ENCODE data around the gene SLC25A21.

Gene SLC25A21

GRCh38 chr14:36879558-36879957 is 292.8 kb downstream of the SLC25A21 start:
- no peaks in the 10 kb centered on the region for H3K79me2 ChIP-seq (ENCODE audit: insufficient read depth, low read length)
- no peaks in the 10 kb centered on the region for H3K36me3 ChIP-seq (ENCODE audit: low read length)
- no peaks in the 10 kb centered on the region for H3K9me2 ChIP-seq (replicated peaks; ENCODE audit: insufficient read depth, low read length)
- H3K27ac ChIP-seq (ENCODE audit: low read depth, low read length) = no peak overlapping the region
- H3K9me3 ChIP-seq (ENCODE audit: insufficient read depth, low read length) = no peaks in the 10 kb centered on the region
- H2AFZ ChIP-seq (ENCODE audit: low read depth, low read length, severe bottlenecking) = no peak overlapping the region
- no peak overlapping the region for H3K9ac ChIP-seq (ENCODE audit: low read length)
- H3K4me2 ChIP-seq (ENCODE audit: low read depth, low read length, poor library complexity, severe bottlenecking) = no peak overlapping the region
- H3F3A ChIP-seq (ENCODE audit: insufficient read depth) = no peaks in the 10 kb centered on the region
- no peak overlapping the region for H3K4me3 ChIP-seq (ENCODE audit: insufficient read depth, low read length, poor library complexity, severe bottlenecking)
- TF ChIP-seq, protein P1, sequence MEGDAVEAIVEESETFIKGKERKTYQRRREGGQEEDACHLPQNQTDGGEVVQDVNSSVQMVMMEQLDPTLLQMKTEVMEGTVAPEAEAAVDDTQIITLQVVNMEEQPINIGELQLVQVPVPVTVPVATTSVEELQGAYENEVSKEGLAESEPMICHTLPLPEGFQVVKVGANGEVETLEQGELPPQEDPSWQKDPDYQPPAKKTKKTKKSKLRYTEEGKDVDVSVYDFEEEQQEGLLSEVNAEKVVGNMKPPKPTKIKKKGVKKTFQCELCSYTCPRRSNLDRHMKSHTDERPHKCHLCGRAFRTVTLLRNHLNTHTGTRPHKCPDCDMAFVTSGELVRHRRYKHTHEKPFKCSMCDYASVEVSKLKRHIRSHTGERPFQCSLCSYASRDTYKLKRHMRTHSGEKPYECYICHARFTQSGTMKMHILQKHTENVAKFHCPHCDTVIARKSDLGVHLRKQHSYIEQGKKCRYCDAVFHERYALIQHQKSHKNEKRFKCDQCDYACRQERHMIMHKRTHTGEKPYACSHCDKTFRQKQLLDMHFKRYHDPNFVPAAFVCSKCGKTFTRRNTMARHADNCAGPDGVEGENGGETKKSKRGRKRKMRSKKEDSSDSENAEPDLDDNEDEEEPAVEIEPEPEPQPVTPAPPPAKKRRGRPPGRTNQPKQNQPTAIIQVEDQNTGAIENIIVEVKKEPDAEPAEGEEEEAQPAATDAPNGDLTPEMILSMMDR (IDR thresholded peaks at IDR 0.05; ENCODE audit: insufficient read depth, low read length, poor library complexity, severe bottlenecking) = no peak
- no peaks in the 10 kb centered on the region for H3K27me3 ChIP-seq (ENCODE audit: low read length)
- no peaks in the 10 kb centered on the region for H4K20me1 ChIP-seq (ENCODE audit: low read depth, low read length)

- Histone ChIP-seq H3K9me2 (replicated peaks; ENCODE audit: insufficient read depth, low read length) (no peaks in the 10 kb centered on the region), H2AFZ (ENCODE audit: low read depth, low read length, severe bottlenecking) (no peak overlapping the region), H3K79me2 (ENCODE audit: insufficient read depth, low read length) (no peaks in the 10 kb centered on the region), H3K9me3 (ENCODE audit: insufficient read depth, low read length) (no peaks in the 10 kb centered on the region), H3K4me2 (ENCODE audit: low read depth, low read length, poor library complexity, severe bottlenecking) (no peak overlapping the region), H3K36me3 (ENCODE audit: low read length) (no peaks in the 10 kb centered on the region), H3K4me3 (ENCODE audit: insufficient read depth, low read length, poor library complexity, severe bottlenecking) (no peak overlapping the region), H3K27ac (ENCODE audit: low read depth, low read length) (no peak overlapping the region), H3K9ac (ENCODE audit: low read length) (no peak overlapping the region), H3K27me3 (ENCODE audit: low read length) (no peaks in the 10 kb centered on the region), H3F3A (ENCODE audit: insufficient read depth) (no peaks in the 10 kb centered on the region), H4K20me1 (ENCODE audit: low read depth, low read length) (no peaks in the 10 kb centered on the region)
- TF ChIP-seq EZH2phosphoT487 (conservative IDR thresholded peaks at IDR 0.05; ENCODE audit: low read length) = no peak
- TF ChIP-seq, protein P1 (IDR thresholded peaks at IDR 0.05; ENCODE audit: insufficient read depth, low read length, poor library complexity, severe bottlenecking) = no peak
Measured at GRCh38 chr14:36874396-36875138, 297.8 kb downstream of the SLC25A21 start.

GRCh38 chr14:36870776-36871175 is 301.6 kb downstream of the SLC25A21 start:
- Histone ChIP-seq H3K79me2 (ENCODE audit: insufficient read depth, low read length) (no peaks in the 10 kb centered on the region), H3K27me3 (ENCODE audit: low read length) (no peaks in the 10 kb centered on the region), H3K36me3 (ENCODE audit: low read length) (no peaks in the 10 kb centered on the region), H4K20me1 (ENCODE audit: low read depth, low read length) (no peaks in the 10 kb centered on the region), H3K4me2 (ENCODE audit: low read depth, low read length, poor library complexity, severe bottlenecking) (no peak overlapping the region), H3K27ac (ENCODE audit: low read depth, low read length) (no peak overlapping the region), H3K4me3 (ENCODE audit: insufficient read depth, low read length, poor library complexity, severe bottlenecking) (no peak overlapping the region), H3F3A (ENCODE audit: insufficient read depth) (no peaks in the 10 kb centered on the region), H3K9ac (ENCODE audit: low read length) (no peak overlapping the region), H2AFZ (ENCODE audit: low read depth, low read length, severe bottlenecking) (no peak overlapping the region), H3K9me3 (ENCODE audit: insufficient read depth, low read length) (no peaks in the 10 kb centered on the region), H3K9me2 (replicated peaks; ENCODE audit: insufficient read depth, low read length) (no peaks in the 10 kb centered on the region)
- TF ChIP-seq EZH2phosphoT487 (conservative IDR thresholded peaks at IDR 0.05; ENCODE audit: low read length) = no peak
- TF ChIP-seq, protein P1 (IDR thresholded peaks at IDR 0.05; ENCODE audit: insufficient read depth, low read length, poor library complexity, severe bottlenecking) = no peak

All from SU-DHL-6 (cell line).